HT1080 (cell line): ENCODE measurements around the gene SMAD5. TPM values are rescaled to one million over a fixed set of nuclear protein-coding genes. Genes with fewer than 3 reads are reported as not detected.

ENCODE experiments used
- DNase-seq: peaks from one replicate; pipeline ENCODE4 v3.0.0-alpha.2; 2015; ENCODE audit warnings: low read depth
- polyA plus RNA-seq, 2 experiments: library from polyadenylated mRNA; depleted of rRNA; stranded (reverse); fragments of >200 nt; gene quantifications; 2 replicates each; pipeline ENCODE4 v1.2.3, GENCODE V29; 2015
- total RNA-seq: library from RNA; depleted of rRNA; stranded (reverse); fragments of >200 nt; shearing (Covaris generic); gene quantifications from 2 replicates; pipeline ENCODE4 v1.2.3, GENCODE V29; 2014; rRNA removed

The SMAD5 gene
- 57.0 and 67.8 TPM in 2 replicates for total RNA-seq
- polyA plus RNA-seq (2015; cell fraction: cytosol; rRNA removed) = 31.6 and 43.9 TPM in 2 replicates
- polyA plus RNA-seq (2015; cell fraction: nucleus; rRNA removed) = 44.1 and 58.2 TPM in 2 replicates

GRCh38 chr5:136132557-136133221, at the start of gene SMAD5:
Gene SMAD5, plus strand, starts transcription at chr5:136132845. Its CDS starts 20,916 bp downstream, at chr5:136153761.
- peak; percentile 92 for DNase-seq

DNA sequence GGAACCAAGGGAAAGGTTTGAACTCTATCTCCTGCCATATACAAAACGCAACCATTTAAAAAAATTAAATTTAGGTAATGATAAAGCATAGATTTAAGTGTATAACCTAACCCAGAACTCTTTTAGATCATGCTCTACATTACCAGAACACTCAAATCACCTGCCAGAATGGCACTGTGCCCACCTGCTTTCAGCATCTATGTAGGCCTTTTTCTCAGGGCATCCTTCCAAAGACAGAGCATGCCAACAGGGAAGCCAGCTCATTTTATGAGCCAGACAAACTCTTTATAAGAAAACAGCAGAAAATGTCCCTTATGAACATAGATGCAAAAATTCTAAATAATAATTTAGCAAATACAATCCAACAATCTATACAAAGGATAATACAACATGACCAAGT, 47.9 kb upstream of the SMAD5 start:
- DNase-seq = no peak

DNA sequence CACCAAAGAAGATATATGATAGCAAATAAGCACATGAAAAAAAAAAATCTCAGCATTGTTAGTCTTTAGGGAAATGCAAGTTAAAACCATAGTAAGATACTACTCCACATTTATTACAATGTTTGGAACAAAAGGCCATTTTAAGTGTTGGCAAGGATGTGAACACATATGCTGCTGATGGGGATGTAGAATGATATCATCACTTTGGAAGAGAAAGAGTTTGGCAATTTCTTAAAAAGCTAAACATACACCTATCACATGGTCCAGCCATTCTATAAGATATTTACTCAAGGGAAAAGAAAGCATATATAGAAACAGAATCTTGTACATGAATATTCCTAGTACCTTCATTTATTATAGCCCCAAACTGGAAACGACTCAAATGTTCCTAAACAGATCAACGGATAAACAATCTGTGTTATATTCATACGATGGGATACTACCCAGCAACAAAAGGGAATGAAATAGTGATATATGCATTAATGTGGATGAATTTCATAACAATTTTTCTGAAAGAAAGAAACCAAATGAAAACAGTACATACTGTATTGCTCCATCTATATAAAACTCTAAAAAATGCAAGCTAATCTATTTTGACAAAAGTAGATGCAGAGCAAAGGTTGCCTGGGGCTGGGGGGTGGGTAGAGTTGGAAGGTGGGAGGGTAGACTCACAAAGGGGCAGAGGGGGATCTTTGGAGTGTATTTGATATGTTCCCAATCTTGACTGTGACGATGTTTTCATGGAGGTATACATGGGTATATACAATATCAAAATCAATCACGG, 45.7 kb upstream of the SMAD5 start:
- DNase-seq = no peak

DNA sequence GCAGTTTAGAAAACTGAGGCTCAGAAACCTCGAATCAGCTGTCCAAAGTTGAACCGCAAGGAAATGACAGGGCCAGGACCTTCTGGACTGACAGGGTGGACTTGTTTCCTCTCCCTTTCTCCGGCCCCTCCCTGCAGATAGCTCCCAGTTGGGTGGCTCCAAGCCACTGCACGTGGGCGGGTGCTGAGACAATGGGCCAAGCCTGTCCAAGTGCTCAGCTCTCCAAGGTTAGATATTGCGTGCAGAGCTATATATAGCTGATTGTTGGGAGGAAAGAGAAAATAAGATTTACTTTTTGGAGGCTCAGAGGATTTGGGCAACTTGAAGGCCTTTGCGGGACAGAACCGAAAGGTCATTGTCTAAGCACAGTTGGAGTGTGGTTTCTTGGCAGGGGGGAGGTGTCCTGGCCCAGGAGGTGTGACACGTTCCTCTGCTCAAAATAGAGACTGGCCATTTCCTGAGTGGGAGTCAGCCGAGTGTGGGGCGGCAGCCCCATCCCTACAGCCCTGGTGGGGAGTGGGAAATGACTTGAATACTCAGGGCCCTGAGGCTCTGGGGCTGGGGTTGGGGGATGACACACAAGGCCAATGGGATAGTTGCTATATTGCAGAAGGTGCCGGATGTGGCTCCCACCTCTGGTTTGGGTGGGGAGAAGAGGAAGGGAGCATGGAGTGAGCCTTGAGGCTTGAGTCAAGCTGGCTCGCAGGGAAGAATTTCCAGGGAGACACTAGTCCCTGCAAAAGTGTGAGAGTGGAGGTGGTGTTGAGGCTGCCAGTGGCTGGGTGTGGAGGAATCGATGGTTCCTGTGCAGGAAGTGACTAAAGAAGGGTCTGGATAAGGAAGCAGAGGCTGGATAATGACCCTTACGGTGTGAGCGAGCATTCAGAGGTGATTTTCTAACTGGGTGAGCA, 44.4 kb upstream of the SMAD5 start:
- no peak for DNase-seq

GRCh38 chr5:136089791-136090190, 42.9 kb upstream of the SMAD5 start:
- no peak for DNase-seq

GRCh38 chr5:136090319-136090718, 42.3 kb upstream of the SMAD5 start:
- no peak for DNase-seq

GRCh38 chr5:136094189-136094912, 38.3 kb upstream of the SMAD5 start:
- DNase-seq = no peak

DNA sequence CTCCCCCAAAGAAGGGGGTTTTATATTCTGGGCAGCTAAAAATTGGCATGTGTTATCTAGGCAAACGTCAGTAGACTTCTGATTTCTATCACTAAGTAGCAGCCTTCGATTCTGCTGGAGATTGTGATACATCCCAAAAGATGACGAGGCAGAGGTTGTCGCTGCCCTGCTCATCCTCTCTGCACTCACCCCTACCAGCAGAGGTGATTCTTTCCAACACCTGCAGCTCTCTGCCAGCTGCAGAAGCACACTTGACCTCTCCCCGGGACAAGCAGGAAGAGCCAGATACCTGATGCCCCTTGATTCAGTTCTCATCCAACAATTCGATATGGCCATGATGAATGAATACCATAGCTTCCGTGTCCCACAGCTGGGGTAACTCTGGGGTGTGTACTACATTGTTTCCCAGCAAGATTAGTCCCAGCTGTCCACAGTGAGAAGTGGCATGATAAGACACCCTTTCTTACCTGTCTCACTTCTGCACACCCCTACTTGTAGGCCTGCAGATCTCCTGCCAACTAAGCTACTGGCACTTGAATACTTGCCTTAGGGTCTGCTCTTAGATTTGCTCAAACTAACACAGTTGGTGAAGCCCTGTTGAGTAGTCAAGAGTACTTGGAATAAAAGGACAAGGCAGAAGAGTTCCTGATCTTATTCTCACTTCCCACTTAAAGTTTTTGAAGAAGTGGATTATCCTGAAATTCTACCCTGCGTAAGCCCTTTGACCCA, 37.6 kb upstream of the SMAD5 start:
- no peak for DNase-seq

GRCh38 chr5:136098176-136098575, 34.5 kb upstream of the SMAD5 start:
- DNase-seq = no peak

DNA sequence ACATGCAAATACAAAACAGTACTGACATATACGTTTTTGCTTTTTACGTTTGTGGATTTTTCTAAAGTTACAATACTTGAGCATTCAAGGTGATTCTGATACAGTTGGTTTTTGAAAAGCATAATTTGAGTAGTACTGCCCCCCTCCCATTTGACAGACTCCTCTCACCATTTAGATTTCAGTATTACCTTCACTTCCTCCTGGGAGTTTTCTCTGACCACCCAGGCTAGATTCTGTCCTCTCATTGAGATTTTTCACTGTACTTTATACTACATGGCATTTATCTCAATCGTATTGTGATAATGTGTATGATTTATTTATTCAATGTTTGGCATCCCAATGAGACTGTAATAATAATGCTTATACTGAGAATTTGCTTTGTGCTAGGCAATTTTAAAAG, 32.8 kb upstream of the SMAD5 start:
- no peak for DNase-seq

GRCh38 chr5:136101884-136102283, 30.8 kb upstream of the SMAD5 start:
- no peak for DNase-seq

DNA sequence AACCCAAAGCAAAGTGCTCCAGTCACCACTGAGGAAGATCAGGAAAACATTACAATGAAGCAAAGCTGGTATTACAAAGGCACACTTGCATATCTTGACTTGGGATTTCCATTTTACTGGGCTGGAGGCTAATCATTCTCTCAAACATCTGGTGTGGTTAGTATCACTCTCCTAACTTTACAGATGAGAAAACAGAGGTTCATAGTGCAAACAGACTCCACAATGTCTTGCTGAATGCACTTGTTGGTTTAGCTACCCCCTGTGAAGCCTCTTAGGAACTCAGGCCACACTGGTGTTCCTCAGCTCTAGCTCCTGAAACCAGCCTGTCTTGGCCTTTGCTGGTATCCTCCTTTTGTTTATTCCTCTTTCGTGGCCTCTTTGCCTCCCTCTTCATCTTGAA, 29.5 kb upstream of the SMAD5 start:
- no peak for DNase-seq

GRCh38 chr5:136104306-136104965, 28.2 kb upstream of the SMAD5 start:
- DNase-seq = no peak

DNA sequence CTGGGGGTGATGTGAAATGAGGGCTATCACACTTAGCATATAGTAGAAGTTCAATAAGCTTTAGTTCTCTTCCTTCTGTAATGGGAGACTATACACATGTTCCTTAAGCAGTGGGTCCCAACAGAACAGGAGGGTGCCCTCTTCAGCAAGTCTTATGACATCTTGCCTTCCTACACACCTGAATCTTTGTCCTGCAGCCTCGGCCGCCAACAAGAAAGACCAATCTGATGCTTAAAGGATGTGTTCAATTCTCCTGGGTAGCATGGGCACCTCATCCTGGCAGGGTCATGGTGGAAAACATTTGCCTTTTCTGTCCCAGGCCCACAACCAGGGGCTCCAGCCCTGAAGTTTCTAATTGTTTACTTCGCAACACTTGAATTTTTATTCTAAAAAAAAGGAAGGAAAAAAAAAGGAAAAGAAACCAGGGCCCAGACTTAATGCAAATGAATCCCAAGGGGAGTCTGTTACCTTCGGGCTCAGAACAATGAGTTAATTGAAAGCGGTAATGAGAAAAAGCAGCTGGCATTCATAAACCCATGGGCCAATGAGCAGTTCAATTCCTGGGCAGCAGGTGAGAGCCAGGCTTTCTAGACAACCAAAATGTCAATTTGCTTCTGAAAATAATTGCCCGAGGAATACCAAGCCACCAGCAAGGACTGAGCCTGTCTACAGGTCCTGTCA, 26.2 kb upstream of the SMAD5 start:
- no peak for DNase-seq

DNA sequence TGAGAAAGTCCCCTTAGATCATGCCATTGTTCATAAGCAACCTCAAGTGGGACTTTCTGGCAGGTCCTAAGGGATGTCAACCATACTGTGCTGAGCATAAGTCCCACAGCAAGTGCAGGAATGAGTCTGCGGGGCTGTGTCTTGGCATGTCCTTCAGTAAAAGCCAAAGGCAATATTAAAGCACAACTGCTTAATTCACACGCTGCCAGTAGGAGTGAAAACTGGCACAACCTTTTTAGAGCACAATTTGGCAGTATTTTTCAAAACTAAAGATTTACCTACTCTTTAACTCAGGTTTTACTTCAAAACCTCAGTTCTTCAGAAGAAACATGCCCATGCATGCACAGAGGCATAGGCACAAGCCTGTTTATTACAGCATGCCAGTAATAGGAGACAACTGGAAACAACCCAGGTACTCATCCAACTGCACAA, 24.4 kb upstream of the SMAD5 start:
- DNase-seq = no peak

DNA sequence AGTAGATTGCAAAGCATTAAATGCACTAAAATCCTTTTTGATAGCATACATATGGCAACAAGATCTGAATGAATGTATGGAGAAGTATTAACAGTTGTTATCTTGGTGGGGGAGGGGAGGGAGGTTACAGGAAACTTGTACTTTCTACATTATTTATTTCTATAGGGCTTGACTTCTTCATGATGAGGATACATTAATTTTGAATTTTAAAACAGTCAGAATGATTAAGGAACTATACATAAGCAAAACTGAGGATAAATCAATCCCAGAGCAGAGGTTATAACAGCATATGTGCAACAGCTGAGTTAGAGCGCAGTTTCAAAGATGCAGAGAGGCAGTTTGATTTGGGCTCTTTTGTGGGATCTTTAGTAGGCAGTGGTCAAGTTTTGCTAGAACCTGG, 23.9 kb upstream of the SMAD5 start:
- DNase-seq = no peak

DNA sequence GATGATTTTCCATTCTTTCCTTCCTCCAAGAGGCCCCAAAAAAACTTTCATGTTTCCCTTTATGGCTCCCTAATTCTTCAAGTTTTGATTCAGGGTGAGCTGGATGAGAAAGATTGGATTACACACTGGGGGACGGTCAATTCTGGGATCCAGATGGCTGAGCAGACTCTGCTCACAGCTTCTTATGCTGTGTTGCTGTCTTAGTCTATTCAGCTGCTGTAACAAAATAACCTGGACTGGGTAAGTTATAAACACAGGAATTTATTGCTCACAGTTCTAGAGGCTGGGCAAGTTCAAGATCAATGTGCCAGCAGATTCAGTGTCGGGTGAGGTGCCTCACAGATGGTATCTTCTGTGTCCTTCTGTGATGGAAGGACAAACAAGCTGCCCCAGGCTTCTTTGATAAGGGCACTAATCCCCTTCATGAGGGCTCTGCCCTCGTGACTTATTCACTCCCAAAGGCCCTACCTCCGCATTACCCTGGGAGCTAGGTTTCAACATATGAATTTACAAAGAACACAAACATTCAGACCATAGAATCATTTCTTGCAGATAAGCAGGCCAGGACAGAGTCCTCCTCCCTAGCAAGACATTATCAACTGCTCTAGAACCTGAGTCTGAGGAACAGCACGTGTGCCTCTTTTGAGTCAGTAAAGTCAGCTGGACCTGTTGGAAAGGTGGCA, 23.1 kb upstream of the SMAD5 start:
- DNase-seq = no peak

GRCh38 chr5:136113606-136114005, 19.0 kb upstream of the SMAD5 start:
- DNase-seq = no peak
